Non-pigmented ciliary epithelial cell (primary cell): ENCODE results near the gene HIKESHI.
"Not testable (repeated sequence)": the region's sequence is repeated elsewhere in the genome, so short reads cannot be mapped to it uniquely, and the experiment has no call there.

ENCODE experiments used
- DNase-seq: peaks from one replicate; pipeline ENCODE4 v3.0.0-alpha.2; 2010; ENCODE audit warnings: low read depth

HIKESHI gene

DNA sequence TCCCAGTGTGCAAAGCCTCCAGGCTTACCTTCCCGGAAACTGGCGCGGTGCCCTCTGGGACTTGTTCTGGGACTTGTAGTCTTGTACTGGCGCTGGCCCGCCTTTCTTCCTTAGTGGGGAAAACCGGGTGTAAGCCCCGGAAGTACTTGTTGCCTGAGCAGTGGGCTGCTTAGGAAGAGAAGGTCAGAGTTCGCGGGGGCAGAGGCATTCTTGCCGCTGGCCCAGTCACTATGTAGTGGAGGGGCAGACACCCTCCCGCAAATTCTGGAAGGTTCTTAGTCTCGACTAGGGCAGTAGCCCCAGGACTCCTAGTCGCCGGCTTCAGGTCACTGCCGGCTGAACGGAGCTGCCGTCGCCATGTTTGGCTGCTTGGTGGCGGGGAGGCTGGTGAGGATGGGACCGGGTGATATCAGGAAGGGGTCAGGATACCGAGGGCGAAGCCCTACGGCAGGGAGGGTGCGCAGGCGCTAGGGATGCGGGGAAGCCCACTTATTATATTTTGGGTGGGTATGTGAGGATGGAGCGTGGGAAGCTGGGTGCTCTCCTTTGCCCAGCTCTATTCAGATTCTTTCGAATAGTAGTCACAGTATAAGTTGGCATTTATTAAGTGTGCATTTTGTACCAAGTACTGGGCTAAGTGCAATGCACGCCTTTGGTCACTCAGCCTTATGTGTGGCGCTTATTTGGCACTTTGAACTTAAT is at the start of gene HIKESHI:
Gene HIKESHI (plus strand): TSS at position 149 of the 702 bp plus-strand sequence. CDS start 209 bp downstream, at position 358.
- DNase-seq = peak; percentile 90

DNA sequence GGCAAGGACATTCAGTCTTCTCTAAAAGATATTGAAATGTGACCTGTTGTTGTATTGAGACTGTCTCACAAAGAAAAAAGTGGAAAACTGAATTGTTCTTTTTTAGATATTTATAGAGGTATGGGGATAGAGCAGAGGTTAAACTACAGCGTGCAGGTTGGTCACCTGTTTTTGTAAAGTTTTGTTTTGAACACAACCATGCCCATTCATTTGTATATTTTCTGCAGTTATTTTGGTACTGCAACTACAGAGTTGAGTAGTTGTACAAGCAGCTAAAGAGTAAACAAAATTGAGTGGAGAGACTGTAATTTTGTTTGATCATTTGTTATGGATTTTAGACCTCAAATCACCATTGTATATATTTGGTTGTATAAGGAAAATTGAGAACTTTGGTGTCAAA is 46.1 kb upstream of the HIKESHI start:
- DNase-seq = no peak

GRCh38 chr11:86256608-86257007 is 45.4 kb upstream of the HIKESHI start:
- no peak for DNase-seq

DNA sequence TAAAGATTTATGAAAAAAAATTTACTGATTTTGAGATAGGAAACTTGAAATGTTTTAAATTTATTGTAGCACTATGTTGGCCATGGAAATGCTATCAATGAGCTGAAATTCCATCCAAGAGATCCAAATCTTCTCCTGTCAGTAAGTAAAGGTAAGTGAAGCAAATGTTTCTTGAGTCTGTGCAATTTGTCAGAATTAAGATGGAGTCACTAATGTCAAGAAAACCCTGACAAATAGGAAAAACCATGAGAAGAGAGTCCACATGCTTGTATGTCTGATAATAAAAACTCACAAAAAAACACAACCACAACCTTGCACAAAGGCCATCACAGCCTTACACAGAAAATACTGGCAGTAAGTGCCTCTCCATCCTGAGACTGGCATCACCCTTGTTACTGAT is 44.6 kb upstream of the HIKESHI start:
- DNase-seq = no peak

GRCh38 chr11:86259730-86260129 is 42.3 kb upstream of the HIKESHI start:
- no peak for DNase-seq

- DNase-seq = no peak
Observed at GRCh38 chr11:86261328-86261727, 40.7 kb upstream of the HIKESHI start.

DNA sequence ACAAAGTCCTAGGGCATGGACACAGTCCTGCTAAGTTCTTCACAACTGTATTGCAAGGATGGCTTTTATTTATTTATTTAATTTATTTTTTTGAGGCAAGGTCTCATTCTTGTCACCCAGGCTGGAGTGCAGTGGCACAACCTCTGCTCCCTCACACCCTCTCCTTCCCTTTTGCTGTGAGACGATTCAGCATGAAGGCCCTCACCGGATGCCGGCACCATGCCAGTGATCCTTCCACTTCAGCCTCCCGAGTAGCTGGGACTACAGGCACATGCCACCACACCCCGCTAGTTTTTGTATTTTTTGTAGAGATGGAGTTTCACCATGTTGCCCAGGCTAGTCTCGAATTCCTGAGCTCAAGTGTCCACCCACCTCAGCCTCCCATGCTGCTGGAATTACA is 39.7 kb upstream of the HIKESHI start:
- no peak for DNase-seq

DNA sequence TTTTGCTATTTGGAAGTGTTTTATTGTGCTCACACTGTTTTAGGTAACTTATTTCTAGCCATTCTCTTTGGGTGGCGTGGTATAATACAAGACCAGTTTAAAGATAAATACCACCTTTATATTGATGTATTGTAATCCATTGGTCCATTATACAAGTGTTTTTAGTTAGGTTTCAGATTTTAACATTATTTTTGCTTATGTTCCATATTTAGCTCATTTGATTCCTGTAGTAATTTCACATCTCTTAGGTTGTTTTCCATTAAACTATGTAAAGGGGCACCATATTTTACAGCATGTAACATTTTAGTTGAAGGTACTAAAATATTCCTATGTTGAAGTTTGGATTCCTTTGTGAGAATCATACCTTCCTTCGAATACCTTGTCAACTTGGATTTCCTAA is 37.4 kb upstream of the HIKESHI start:
- DNase-seq = no peak

- no peak for DNase-seq
Observed at GRCh38 chr11:86265194-86265593, 36.8 kb upstream of the HIKESHI start.

GRCh38 chr11:86269645-86270044 is 32.4 kb upstream of the HIKESHI start:
- DNase-seq = no peak

- DNase-seq = no peak
Observed at GRCh38 chr11:86274503-86274902, 27.5 kb upstream of the HIKESHI start.

DNA sequence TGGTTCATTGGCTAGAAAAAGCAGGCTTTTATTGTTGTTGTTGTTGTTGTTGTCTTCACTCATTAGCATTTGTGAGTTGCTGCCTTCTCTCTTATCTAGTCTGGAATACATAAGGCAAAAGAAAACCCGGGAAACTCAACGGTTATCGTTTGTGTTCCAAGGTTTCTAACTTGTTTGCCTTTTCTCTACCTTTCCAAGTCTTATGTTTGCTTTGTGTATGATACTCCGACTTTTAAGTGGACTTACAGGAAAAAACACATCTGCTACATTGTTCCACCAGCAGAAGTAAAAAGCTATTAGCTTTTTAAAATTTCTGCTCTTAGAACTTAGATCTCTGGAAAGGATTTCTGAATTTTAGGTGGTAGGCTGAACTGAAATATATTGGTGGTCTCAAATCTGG is 27.0 kb upstream of the HIKESHI start:
- DNase-seq = no peak

- DNase-seq = no peak
Observed at GRCh38 chr11:86275493-86276370, 26.3 kb upstream of the HIKESHI start.

DNA sequence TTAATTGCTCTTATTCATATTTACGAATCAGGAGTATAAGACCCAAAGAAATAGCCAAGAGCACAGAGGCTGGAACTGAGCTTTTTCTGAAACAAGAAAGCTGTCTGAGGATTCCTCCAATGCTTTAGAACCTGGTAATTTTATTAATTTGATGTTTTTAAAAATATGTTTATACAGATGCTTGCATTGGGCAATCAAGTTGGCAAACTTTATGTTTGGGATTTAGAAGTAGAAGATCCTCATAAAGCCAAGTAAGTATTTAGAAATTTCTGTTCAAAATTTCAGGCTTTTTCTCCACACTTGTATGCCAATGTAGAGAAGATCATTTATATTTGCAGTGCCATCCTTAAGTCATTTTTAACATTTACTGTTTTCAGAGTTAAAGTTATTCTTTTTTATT is 24.3 kb upstream of the HIKESHI start:
- no peak for DNase-seq

DNA sequence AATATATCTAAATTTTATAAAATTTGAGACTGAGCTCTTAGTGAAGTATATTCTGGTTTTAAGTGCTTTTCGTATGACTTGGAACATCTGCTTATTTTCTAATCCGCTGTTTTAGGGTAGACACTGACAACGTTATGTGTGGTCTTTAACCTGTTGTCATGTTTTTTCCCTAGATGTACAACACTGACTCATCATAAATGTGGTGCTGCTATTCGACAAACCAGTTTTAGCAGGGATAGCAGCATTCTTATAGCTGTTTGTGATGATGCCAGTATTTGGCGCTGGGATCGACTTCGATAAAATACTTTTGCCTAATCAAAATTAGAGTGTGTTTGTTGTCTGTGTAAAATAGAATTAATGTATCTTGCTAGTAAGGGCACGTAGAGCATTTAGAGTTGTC is 23.8 kb upstream of the HIKESHI start:
- no peak for DNase-seq

DNA sequence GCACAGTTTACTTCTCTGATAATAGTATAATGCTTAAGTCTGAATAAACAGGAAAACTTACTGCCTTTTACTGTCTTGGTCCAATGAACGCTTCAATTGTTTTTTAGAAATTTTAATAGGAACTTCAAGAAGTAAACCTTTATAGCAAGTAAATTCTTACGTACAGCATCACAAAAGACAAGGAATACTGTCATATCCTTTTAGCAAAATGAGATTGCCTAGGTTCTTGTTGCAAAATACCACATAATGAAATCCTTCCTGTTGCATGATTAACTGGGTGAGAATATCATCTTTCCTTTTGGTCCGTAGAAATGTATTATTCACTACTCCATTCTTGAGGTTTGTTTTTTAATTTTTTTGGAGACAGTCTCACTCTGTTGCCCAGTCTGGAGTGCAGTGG is 22.3 kb upstream of the HIKESHI start:
- DNase-seq = no peak

DNA sequence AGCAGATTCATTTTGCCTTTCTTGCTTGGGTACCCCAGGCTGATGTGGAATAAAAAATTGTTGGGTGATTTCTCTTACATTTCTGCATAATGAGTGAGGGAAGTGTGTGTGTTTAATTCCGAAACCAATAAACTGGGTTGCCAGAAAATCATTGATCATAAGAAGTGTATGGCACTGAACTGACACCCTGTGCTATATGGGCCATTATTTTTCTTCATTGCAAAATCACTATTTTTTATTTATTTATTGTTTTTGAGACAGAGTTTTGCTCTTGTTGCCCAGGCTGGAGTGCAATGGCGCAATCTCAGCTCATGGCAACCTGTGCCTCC is 14.6 kb upstream of the HIKESHI start:
- DNase-seq = no peak

- DNase-seq = no peak
Observed at GRCh38 chr11:86288776-86289507, 13.1 kb upstream of the HIKESHI start.

DNA sequence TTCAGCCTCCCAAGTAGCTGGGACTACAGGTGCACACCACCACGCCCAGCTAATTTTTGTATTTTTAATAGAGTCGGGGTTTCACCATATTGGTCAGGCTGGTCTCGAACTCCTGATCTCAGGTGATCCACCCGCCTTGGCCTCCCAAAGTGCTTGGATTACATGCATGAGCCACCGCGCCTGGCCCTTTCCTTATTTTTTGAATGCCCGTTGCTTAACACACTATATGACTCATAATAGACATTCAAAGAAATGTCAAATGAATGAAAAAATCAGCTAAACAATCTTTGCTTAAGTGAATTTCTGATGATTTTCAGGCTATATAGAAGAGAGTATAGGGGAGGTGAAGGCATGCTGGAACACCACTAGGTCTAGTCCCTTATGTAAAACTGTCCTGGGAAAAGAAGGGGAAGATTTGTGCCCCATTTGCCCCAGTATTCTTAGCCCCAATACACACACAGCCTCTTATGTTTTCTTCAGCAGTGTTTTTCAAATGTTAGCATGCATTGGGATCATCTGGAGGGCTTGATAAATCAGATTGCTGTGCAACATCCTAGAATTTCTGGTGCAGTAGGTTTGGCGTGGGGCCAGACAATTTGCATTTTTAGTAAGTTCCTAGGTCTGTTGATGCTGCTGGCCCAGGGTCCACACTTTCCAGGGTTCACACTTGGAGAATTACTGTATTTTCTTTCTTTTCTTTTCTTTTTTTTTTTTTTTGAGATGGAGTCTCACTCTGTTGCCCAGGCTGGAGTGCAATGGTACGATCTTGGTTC is 12.3 kb upstream of the HIKESHI start:
- not testable (repeated sequence) for DNase-seq

DNA sequence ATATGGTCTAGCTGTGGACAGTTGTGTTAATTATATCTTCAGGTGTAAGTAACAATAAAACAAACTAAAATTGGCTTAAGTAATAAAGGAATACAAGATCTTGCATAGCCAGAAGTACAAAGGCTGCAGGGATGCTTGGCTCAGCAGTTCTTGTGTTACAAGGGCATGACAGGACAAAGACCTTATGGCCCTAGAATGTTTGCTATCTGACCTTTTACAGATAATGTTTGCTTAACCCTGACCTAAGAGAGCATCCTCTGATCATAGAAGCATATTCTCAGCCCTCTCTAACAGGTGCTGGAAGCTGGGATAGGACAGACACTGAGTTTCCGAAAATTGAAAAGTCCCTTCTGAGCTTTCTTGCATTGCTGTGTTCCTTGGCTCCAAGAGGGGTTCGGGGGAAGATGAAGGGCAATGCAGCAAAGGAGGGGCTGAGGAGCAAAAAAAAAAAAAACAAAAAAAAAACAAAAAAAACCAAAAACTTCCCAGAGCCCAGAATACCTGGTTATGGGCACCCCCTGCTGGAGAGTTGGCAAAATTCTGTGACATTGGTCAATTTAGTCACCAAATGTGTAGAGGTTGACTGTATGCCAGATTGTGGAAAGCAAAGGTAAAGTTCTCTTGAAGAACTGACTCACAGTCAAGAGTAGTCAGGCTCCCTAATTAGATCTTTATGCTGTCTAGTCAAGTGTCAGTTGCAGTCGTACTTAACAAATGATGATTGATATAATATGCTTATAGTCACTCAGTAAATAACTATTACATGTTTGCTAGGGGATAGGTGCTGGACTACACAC is 10.4 kb upstream of the HIKESHI start:
- peak; percentile 3 for DNase-seq

DNA sequence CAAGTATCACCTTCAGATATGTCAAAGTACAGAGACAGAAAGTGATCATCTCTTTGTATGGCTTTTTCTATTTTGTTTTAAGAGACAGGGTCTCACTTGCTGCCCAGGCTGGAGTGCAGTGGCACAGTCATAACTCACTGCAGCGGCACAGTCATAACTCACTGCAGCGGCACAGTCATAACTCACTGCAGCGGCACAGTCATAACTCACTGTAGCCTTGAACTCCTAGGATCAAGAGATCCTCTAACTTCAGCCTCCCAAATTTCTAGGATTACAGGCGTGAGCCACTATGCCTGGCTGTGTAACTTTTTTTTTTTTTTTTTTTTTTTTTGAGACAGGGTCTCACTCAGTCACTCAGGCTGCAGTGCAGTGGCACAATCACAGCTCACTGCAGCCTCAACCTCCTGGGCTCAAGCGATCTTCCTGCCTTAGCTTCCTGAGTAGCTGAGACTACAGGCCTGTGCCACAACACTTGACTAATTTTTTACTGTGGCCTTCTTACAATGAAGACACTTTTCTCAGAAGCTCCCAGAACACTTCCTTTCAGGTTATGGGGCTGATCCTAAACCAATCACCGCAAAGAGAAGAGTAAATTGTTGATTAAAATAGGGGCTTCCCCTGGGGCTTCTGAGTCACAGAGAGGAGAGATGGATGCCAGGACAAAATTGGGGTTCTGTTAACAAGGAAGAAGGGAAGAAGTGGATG is 9.0 kb upstream of the HIKESHI start:
- no peak for DNase-seq
